Endothelial cell of umbilical vein (primary cell): Measurements from ENCODE around the gene JCAD. TPM values are rescaled to one million over a fixed set of nuclear protein-coding genes. Genes with fewer than 3 reads are reported as not detected.

Experiments used
- BruUV-seq: library from RNA; stranded (reverse); fragments of 400-500 nt; replicated peaks from 2 replicates; lab custom pipeline; 2021; lab: Mats Ljungman, UMichigan
- CTCF ChIA-PET: fragments of 300-600, 350-600 bp; sonication (Branson Sonifier 250); formaldehyde crosslinking; loops from one replicate; lab custom pipeline; 2021; ENCODE audit warnings: antibody characterized with exemption, inconsistent platforms; lab: Charles Lee
- POLR2A ChIA-PET: fragments of 300-600, 350-600 bp; sonication (Branson Sonifier 250); formaldehyde crosslinking; loops from one replicate; lab custom pipeline; 2021; ENCODE audit warnings: antibody characterized with exemption, inconsistent platforms; lab: Charles Lee
- DNase-seq: peaks from one replicate; pipeline ENCODE4 v3.0.0-alpha.2; 2011; ENCODE audit warnings: low read depth, low spot score
- FAIRE-seq: peaks from 2 replicates; lab custom pipeline; 2011; peaks lifted over from hg19 to GRCh38; lab: Jason Lieb, UNC
- H2AFZ ChIP-seq: 2 replicates; pipeline ENCODE4 v1.6.0; 2012; ENCODE audit warnings: low read depth, low read length, control low read depth, inconsistent platforms
- H3K27ac ChIP-seq: 2 replicates; pipeline ENCODE4 v1.5.1; 2011; ENCODE audit warnings: low read depth, mild to moderate bottlenecking, control low read depth, low read length, moderate library complexity; ENCODE audit not compliant: insufficient read depth
- H3K27me3 ChIP-seq, 2 experiments: 2 replicates each; pipeline versions ENCODE4 v1.6.0 to v1.6.1; 2011; ENCODE audit warnings: low read length in 2 of 2, mixed read lengths in 1 of 2; ENCODE audit not compliant: control insufficient read depth in 2 of 2, insufficient read depth in 2 of 2
- H3K36me3 ChIP-seq, 2 experiments: 2 replicates in 1 of 2; 3 replicates in 1 of 2; pipeline ENCODE4 v1.5.1; 2011; ENCODE audit warnings: low read length in 2 of 2, mild to moderate bottlenecking in 1 of 2, moderate library complexity in 1 of 2; ENCODE audit not compliant: control insufficient read depth in 2 of 2, insufficient read depth in 2 of 2; ENCODE audit errors: extremely low read depth in 1 of 2
- H3K4me1 ChIP-seq: 3 replicates; pipeline ENCODE4 v1.5.1; 2011; ENCODE audit warnings: mild to moderate bottlenecking, low read length; ENCODE audit not compliant: control insufficient read depth, insufficient read depth; ENCODE audit errors: extremely low read depth
- H3K4me2 ChIP-seq: 2 replicates; pipeline ENCODE4 v1.6.1; 2011; ENCODE audit warnings: low read length, control low read depth, mixed read lengths; ENCODE audit not compliant: insufficient read depth
- H3K4me3 ChIP-seq, 3 experiments: fragments of 200-600 bp in 1 of 3; sonication (generic), shearing (Covaris generic) in 1 of 3; replicated peaks in 1 of 3; 2 replicates each; pipeline ENCODE4 v1.5.1; 2011 to 2016; ENCODE audit warnings: control low read depth in 3 of 3, low read length in 3 of 3, mild to moderate bottlenecking in 2 of 3, inconsistent platforms in 1 of 3, low read depth in 1 of 3, moderate library complexity in 1 of 3; ENCODE audit not compliant: insufficient read depth in 1 of 3
- H3K79me2 ChIP-seq: 2 replicates; pipeline ENCODE4 v1.6.0; 2012; ENCODE audit warnings: low read length, inconsistent platforms; ENCODE audit not compliant: control insufficient read depth, insufficient read depth
- H3K9ac ChIP-seq: replicated peaks from 2 replicates; pipeline ENCODE3; 2011; ENCODE audit warnings: low read length, control low read depth; ENCODE audit not compliant: insufficient read depth; ENCODE audit errors: extremely low read depth
- H3K9me1 ChIP-seq: replicated peaks from 3 replicates; pipeline ENCODE4 v1.6.0; 2011; ENCODE audit warnings: mild to moderate bottlenecking, low read length; ENCODE audit not compliant: control insufficient read depth, insufficient read depth; ENCODE audit errors: extremely low read depth
- H3K9me3 ChIP-seq: replicated peaks from 2 replicates; pipeline ENCODE4 v1.5.1; 2012; ENCODE audit warnings: low read length, inconsistent platforms; ENCODE audit not compliant: control insufficient read depth, insufficient read depth
- H4K20me1 ChIP-seq: replicated peaks from 2 replicates; pipeline ENCODE3; 2011; ENCODE audit warnings: mild to moderate bottlenecking, low read length; ENCODE audit not compliant: control insufficient read depth, insufficient read depth; ENCODE audit errors: extremely low read depth
- CTCF ChIP-seq, 2 donors: IDR thresholded peaks; 1 replicate in 1 of 2; 2 replicates in 1 of 2; pipeline ENCODE4 v1.5.1; 2011; ENCODE audit warnings: low read length in 2 of 2, mild to moderate bottlenecking in 2 of 2, moderate library complexity in 2 of 2, control low read depth in 1 of 2, inconsistent platforms in 1 of 2, low read depth in 1 of 2; ENCODE audit not compliant: insufficient read depth in 1 of 2; ENCODE audit errors: extremely low read depth in 1 of 2
- EZH2 ChIP-seq: IDR thresholded peaks from 2 replicates; pipeline ENCODE4 v1.6.1; 2012; ENCODE audit warnings: borderline replicate concordance, low read depth, mild to moderate bottlenecking, moderate library complexity, low read length, inconsistent platforms; ENCODE audit not compliant: severe bottlenecking
- FOS ChIP-seq: IDR thresholded peaks from 2 replicates; pipeline ENCODE4 v1.6.1; 2011; ENCODE audit warnings: mild to moderate bottlenecking, low read length, moderate library complexity, borderline replicate concordance; ENCODE audit not compliant: insufficient read depth
- GATA2 ChIP-seq: IDR thresholded peaks from 2 replicates; pipeline ENCODE4 v1.7.0; 2011; ENCODE audit warnings: low read depth, mild to moderate bottlenecking, moderate library complexity, mixed read lengths, low read length; ENCODE audit not compliant: insufficient read length, insufficient read depth
- JUN ChIP-seq: IDR thresholded peaks from 2 replicates; pipeline ENCODE4 v1.6.1; 2011; ENCODE audit warnings: borderline replicate concordance, low read depth; ENCODE audit not compliant: insufficient read length, insufficient read depth
- MAX ChIP-seq: IDR thresholded peaks from 2 replicates; pipeline ENCODE4 v1.6.1; 2011; ENCODE audit not compliant: insufficient read depth, insufficient read length
- MYC ChIP-seq: IDR thresholded peaks from one replicate; pipeline ENCODE4 v1.6.1; 2011; ENCODE audit warnings: mild to moderate bottlenecking, low read depth, low read length
- POLR2A ChIP-seq: IDR thresholded peaks from 2 replicates; pipeline ENCODE4 v1.6.1; 2012; ENCODE audit warnings: low read depth, mild to moderate bottlenecking, control low read depth, low read length
- POLR2AphosphoS5 ChIP-seq: IDR thresholded peaks from 2 replicates; pipeline ENCODE4 v1.6.1; 2012; ENCODE audit warnings: low read depth, mild to moderate bottlenecking, control low read depth, low read length, moderate library complexity; ENCODE audit not compliant: insufficient read depth
- dilution Hi-C: fragments of 300-500 bp; cut with MboI; formaldehyde crosslinking; loops from one replicate; pipeline ENCODE4 v1.15.0; 2019; ENCODE audit warnings: low sequenced_read_pairs; ENCODE audit not compliant: extremely low pct_ligation_motif_present
- intact Hi-C: fragments of 100-400 bp; cut with micrococcal nuclease; formaldehyde crosslinking; loops from one replicate; pipeline ENCODE4 v1.10.0; 2022
- polyA plus RNA-seq, 4 experiments: library from polyadenylated mRNA; depleted of rRNA in 3 of 4; stranded (reverse) in 3 of 4; unstranded in 1 of 4; fragments of >200 nt; gene quantifications; 2 replicates each; pipeline versions ENCODE4 v1.2.1 to v1.2.3, GENCODE V29; 2011 to 2012; ENCODE audit warnings: missing spikeins in 1 of 4
- total RNA-seq: library from RNA; stranded (reverse); gene quantifications from 2 replicates; pipeline ENCODE4 v1.2.3, GENCODE V29; 2021

The JCAD gene
- total and polyA plus RNA-seq, 2 donors (not counting 3 experiments of a cell fraction or from before 2014, with no cell fraction given) = 17.5 to 76.3 TPM

GRCh38 chr10:30081182-30081581 is 21.8 kb upstream of the JCAD start:
- FAIRE-seq (no peak), DNase-seq (no peak)
- dilution Hi-C loops = no loop called here
- intact Hi-C loops = no loop called here
- no peak overlapping the region for H3K4me2 ChIP-seq
- peaks cover 1 to 7% of the 10 kb centered on the region in 2 experiments for H3K27me3 ChIP-seq
- no peaks in the 10 kb centered on the region for H3K4me1 ChIP-seq
- no peaks in the 10 kb centered on the region for H4K20me1 ChIP-seq
- TF ChIP-seq MAX (no peak), CTCF (IDR thresholded peaks at IDR 0.05; ENCODE audit: extremely low read depth in 1 of 2, insufficient read depth in 1 of 2, low read depth in 1 of 2, low read length in 2 of 2) (no peak), MYC (no peak), FOS (no peak), EZH2 (no peak), POLR2AphosphoS5 (no peak), JUN (no peak), GATA2 (no peak), POLR2A (no peak)
- no peaks in the 10 kb centered on the region for H3K9me1 ChIP-seq
- no peak overlapping the region for H2AFZ ChIP-seq
- H3K36me3 ChIP-seq = no peaks in the 10 kb centered on the region
- ChIA-PET CTCF (interaction anchor here (1.0 to 1.7 kb wide), 3 partner anchors 11 to 34 kb away, joined by 3 to 4 read pairs (median 4); no protein-coding TSS in a partner anchor), POLR2A (no interaction called here)
- no peak overlapping the region for H3K9ac ChIP-seq
- H3K9me3 ChIP-seq = no peaks in the 10 kb centered on the region
- BruUV-seq = no TSS peak
- no peak overlapping the region for H3K27ac ChIP-seq
- no peaks in the 10 kb centered on the region for H3K79me2 ChIP-seq
- H3K4me3 ChIP-seq = no peak overlapping the region
